CD14-positive monocyte (primary cell): ENCODE results near the gene PRRG4. TPM values are rescaled to one million over a fixed set of nuclear protein-coding genes. Genes with fewer than 3 reads are reported as not detected.
A peak's percentile ranks its signal among the peaks of the same experiment; 100 is the strongest.
"Not testable (repeated sequence)": the region's sequence is repeated elsewhere in the genome, so short reads cannot be mapped to it uniquely, and the experiment has no call there.

Experiments used
- DNase-seq, 3 donors: peaks; one replicate each; pipeline ENCODE4 v3.0.0-alpha.2; 2011 to 2022
- H2AFZ ChIP-seq: 2 replicates; pipeline ENCODE4 v1.6.0; 2012; ENCODE audit warnings: mild to moderate bottlenecking, low read depth, low read length, inconsistent platforms; ENCODE audit not compliant: insufficient read depth, poor library complexity, severe bottlenecking
- H3K27ac ChIP-seq, 2 donors: 1 replicate in 1 of 2; 2 replicates in 1 of 2; pipeline ENCODE4 v1.5.1; 2012 to 2013; ENCODE audit warnings: low read length in 2 of 2, control low read depth in 1 of 2, inconsistent platforms in 1 of 2, low read depth in 1 of 2, mild to moderate bottlenecking in 1 of 2
- H3K27me3 ChIP-seq, 2 donors: one replicate each; pipeline versions ENCODE4 v1.6.0 to v1.6.1; 2011 to 2013; ENCODE audit warnings: low read length in 2 of 2; ENCODE audit not compliant: control insufficient read depth in 2 of 2, insufficient read depth in 2 of 2
- H3K36me3 ChIP-seq, 2 donors: replicated peaks in 1 of 2; 1 replicate in 1 of 2; 2 replicates in 1 of 2; pipeline versions ENCODE4 v1.5.1 to v1.6.1; 2012 to 2013; ENCODE audit warnings: low read length in 2 of 2, control low read depth in 1 of 2, inconsistent platforms in 1 of 2, mild to moderate bottlenecking in 1 of 2; ENCODE audit not compliant: insufficient read depth in 2 of 2, control insufficient read depth in 1 of 2
- H3K4me1 ChIP-seq, 2 donors: 1 replicate in 1 of 2; 2 replicates in 1 of 2; pipeline versions ENCODE4 v1.5.1 to v1.6.1; 2012 to 2013; ENCODE audit warnings: low read length in 2 of 2, control low read depth in 1 of 2, inconsistent platforms in 1 of 2, mild to moderate bottlenecking in 1 of 2, moderate library complexity in 1 of 2; ENCODE audit not compliant: insufficient read depth in 2 of 2, control insufficient read depth in 1 of 2
- H3K4me2 ChIP-seq: replicated peaks from 2 replicates; pipeline ENCODE3; 2012; ENCODE audit warnings: low read length, moderate library complexity, mild to moderate bottlenecking; ENCODE audit not compliant: poor library complexity, severe bottlenecking; ENCODE audit errors: extremely low read depth
- H3K4me3 ChIP-seq, 3 experiments: fragments of 200-600 bp in 1 of 3; sonication (generic) in 1 of 3; replicated peaks in 1 of 3; 1 replicate in 2 of 3; 2 replicates in 1 of 3; pipeline ENCODE4 v1.5.1; 2011 to 2013; ENCODE audit warnings: low read length in 3 of 3, mild to moderate bottlenecking in 3 of 3, control low read depth in 2 of 3, low read depth in 2 of 3, inconsistent platforms in 1 of 3, moderate library complexity in 1 of 3
- H3K79me2 ChIP-seq: 2 replicates; pipeline ENCODE4 v1.6.0; 2012; ENCODE audit warnings: mild to moderate bottlenecking, control low read depth, inconsistent platforms, low read length, moderate library complexity; ENCODE audit not compliant: insufficient read depth
- H3K9ac ChIP-seq: 2 replicates; pipeline ENCODE4 v1.6.0; 2017; ENCODE audit warnings: low read length, mild to moderate bottlenecking; ENCODE audit not compliant: insufficient read depth, poor library complexity, severe bottlenecking
- H3K9me3 ChIP-seq, 2 donors: replicated peaks in 1 of 2; 1 replicate in 1 of 2; 2 replicates in 1 of 2; pipeline versions ENCODE4 v1.5.1 to v1.6.1; 2012 to 2013; ENCODE audit warnings: low read length in 2 of 2, control low read depth in 1 of 2; ENCODE audit not compliant: control insufficient read depth in 1 of 2, insufficient read depth in 1 of 2
- H4K20me1 ChIP-seq: 2 replicates; pipeline ENCODE4 v1.6.0; 2012; ENCODE audit warnings: mild to moderate bottlenecking, low read length, control low read depth, moderate library complexity; ENCODE audit not compliant: insufficient read depth
- H3K27ac Mint-ChIP-seq, 7 donors: one replicate each; pipeline ENCODE4 v1.8.0; 2020; ENCODE audit warnings: mild to moderate bottlenecking in 7 of 7, mixed read lengths in 7 of 7, moderate library complexity in 6 of 7, inconsistent platforms in 2 of 7
- H3K27me3 Mint-ChIP-seq, 3 donors: one replicate each; pipeline ENCODE4 v1.8.0; 2021 to 2022; ENCODE audit warnings: low read depth in 3 of 3, mild to moderate bottlenecking in 3 of 3, mixed read lengths in 3 of 3, moderate library complexity in 3 of 3, inconsistent platforms in 1 of 3
- H3K36me3 Mint-ChIP-seq, 2 donors: one replicate each; pipeline ENCODE4 v1.8.0; 2020; ENCODE audit warnings: mixed read lengths in 2 of 2, inconsistent platforms in 1 of 2, mild to moderate bottlenecking in 1 of 2
- H3K4me1 Mint-ChIP-seq: one replicate; pipeline ENCODE4 v1.8.0; 2020; ENCODE audit warnings: mild to moderate bottlenecking, mixed read lengths
- H3K4me3 Mint-ChIP-seq, 2 donors: one replicate each; pipeline ENCODE4 v1.8.0; 2020; ENCODE audit warnings: mild to moderate bottlenecking in 2 of 2, mixed read lengths in 2 of 2, moderate library complexity in 1 of 2
- H3K9me3 Mint-ChIP-seq, 7 donors: one replicate each; pipeline ENCODE4 v1.8.0; 2020 to 2022; ENCODE audit warnings: mixed read lengths in 7 of 7, mild to moderate bottlenecking in 6 of 7, moderate library complexity in 6 of 7, inconsistent platforms in 2 of 7
- WGBS: methylation state at CpG from one replicate; pipeline ENCODE4 v1.1.5; 2013; ENCODE audit warnings: missing lambda C conversion rate; ENCODE audit not compliant: insufficient coverage; 5-methylcytosine and 5-hydroxymethylcytosine counted together
- intact Hi-C, 2 donors: fragments of 100-400 bp; cut with micrococcal nuclease; formaldehyde crosslinking; loops; one replicate each; pipeline versions ENCODE4 v1.15.0 to v1.15.1; 2023
- polyA plus RNA-seq, 3 donors: library from polyadenylated mRNA; depleted of rRNA in 1 of 3; unstranded in 2 of 3; stranded (reverse) in 1 of 3; fragments of 300-500 nt in 2 of 3; fragments of >200 nt in 1 of 3; fragmentation: Illumina TruSeq in 2 of 3; gene quantifications; 1 replicate in 2 of 3; 2 replicates in 1 of 3; pipeline ENCODE4 v1.2.3, GENCODE V29; 2012 to 2021
- TF ChIP-seq, protein P1 (sequence below): fragments of 200-600 bp; IDR thresholded peaks from one replicate; pipeline ENCODE4 v1.8.0; 2022; ENCODE audit warnings: antibody characterized with exemption, mild to moderate bottlenecking

PRRG4 gene
- polyA plus RNA-seq, 3 donors: 3.5 to 9.9 (median 8.7) TPM

DNA sequence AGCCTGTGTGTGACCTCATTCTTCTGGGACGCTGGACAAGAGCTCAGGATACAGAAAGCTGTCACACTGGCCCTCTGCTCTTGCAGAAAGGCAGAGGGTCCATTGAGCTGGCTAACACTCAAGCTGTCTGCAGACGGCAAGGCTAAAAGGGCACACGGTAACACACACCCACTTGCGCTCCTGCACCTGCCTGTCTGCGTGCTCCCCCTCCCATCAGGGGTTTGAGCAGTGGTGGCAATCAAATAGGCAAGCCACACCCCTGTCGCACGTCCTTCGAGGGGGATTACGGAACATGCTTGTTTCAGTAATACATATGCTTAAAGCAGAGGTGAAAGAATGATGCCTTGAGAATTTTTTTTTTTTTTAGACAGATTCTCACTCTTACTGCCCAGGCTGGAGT is 55.8 kb downstream of the PRRG4 start:
- Histone ChIP-seq H3K4me1 (no peaks in the 10 kb centered on the region), H4K20me1 (no peaks in the 10 kb centered on the region), H3K36me3 (no peaks in the 10 kb centered on the region), H3K27me3 (no peaks in the 10 kb centered on the region), H3K27ac (no peak overlapping the region), H2AFZ (no peak overlapping the region), H3K4me3 (no peak overlapping the region), H3K9me3 (peaks cover 0 to 5% of the 10 kb centered on the region in 2 donors), H3K9ac (no peak overlapping the region), H3K79me2 (no peaks in the 10 kb centered on the region), H3K4me2 (no peak overlapping the region)
- 86% methylated on average over 1 of the region's 9 CpGs for WGBS
- Mint-ChIP-seq H3K27me3 (peaks cover 3 to 14% (median 5%) of the 10 kb centered on the region in 3 donors), H3K36me3 (no peaks in the 10 kb centered on the region), H3K9me3 (peaks cover 2 to 8% (median 5%) of the 10 kb centered on the region in 7 donors), H3K4me1 (no peaks in the 10 kb centered on the region), H3K4me3 (no peak overlapping the region), H3K27ac (no peak overlapping the region)
- DNase-seq: no peak
- TF ChIP-seq, protein P1, sequence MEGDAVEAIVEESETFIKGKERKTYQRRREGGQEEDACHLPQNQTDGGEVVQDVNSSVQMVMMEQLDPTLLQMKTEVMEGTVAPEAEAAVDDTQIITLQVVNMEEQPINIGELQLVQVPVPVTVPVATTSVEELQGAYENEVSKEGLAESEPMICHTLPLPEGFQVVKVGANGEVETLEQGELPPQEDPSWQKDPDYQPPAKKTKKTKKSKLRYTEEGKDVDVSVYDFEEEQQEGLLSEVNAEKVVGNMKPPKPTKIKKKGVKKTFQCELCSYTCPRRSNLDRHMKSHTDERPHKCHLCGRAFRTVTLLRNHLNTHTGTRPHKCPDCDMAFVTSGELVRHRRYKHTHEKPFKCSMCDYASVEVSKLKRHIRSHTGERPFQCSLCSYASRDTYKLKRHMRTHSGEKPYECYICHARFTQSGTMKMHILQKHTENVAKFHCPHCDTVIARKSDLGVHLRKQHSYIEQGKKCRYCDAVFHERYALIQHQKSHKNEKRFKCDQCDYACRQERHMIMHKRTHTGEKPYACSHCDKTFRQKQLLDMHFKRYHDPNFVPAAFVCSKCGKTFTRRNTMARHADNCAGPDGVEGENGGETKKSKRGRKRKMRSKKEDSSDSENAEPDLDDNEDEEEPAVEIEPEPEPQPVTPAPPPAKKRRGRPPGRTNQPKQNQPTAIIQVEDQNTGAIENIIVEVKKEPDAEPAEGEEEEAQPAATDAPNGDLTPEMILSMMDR: no peak
- intact Hi-C loops: loop anchor here in 1 of 2 donors (10.0 kb wide), 1 partner anchor 71 kb away; no protein-coding TSS in a partner anchor

DNA sequence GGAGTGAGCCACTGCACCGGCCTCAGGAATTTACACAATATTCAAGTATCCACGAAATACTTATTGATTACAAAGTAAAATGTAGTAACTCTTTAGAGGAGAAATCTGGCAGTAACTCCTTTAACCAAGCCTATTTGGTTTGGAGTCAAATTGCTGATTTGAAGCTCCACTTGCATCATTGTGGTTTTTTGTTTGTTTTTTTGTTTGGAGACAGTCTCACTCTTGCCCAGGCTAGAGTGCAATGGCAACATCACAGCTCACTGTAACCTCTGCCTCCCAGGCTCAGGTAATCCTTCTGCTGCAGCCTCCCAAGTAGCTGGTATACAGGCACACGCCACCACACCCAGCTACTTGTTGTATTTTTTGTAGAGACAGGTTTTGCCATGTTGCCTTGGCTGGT is 56.5 kb downstream of the PRRG4 start:
- TF ChIP-seq, protein P1: no peak
- Histone ChIP-seq H3K9ac (no peak overlapping the region), H3K79me2 (no peaks in the 10 kb centered on the region), H3K4me3 (no peak overlapping the region), H3K9me3 (peaks cover 0 to 5% of the 10 kb centered on the region in 2 donors), H4K20me1 (no peaks in the 10 kb centered on the region), H3K4me2 (no peak overlapping the region), H3K4me1 (no peaks in the 10 kb centered on the region), H3K27ac (no peak overlapping the region), H3K36me3 (no peaks in the 10 kb centered on the region), H3K27me3 (no peaks in the 10 kb centered on the region), H2AFZ (no peak overlapping the region)
- intact Hi-C loops: loop anchor here in 1 of 2 donors (10.0 kb wide), 1 partner anchor 71 kb away; no protein-coding TSS in a partner anchor
- Mint-ChIP-seq H3K36me3 (no peaks in the 10 kb centered on the region), H3K4me1 (peaks cover under 1% of the 10 kb centered on the region), H3K27me3 (peaks cover 0 to 9% (median 5%) of the 10 kb centered on the region in 3 donors), H3K27ac (no peak overlapping the region), H3K9me3 (peaks cover 2 to 8% (median 5%) of the 10 kb centered on the region in 7 donors), H3K4me3 (no peak overlapping the region)
- no CpG with 5 or more reads among the region's 3 CpGs for WGBS
- DNase-seq: no peak

DNA sequence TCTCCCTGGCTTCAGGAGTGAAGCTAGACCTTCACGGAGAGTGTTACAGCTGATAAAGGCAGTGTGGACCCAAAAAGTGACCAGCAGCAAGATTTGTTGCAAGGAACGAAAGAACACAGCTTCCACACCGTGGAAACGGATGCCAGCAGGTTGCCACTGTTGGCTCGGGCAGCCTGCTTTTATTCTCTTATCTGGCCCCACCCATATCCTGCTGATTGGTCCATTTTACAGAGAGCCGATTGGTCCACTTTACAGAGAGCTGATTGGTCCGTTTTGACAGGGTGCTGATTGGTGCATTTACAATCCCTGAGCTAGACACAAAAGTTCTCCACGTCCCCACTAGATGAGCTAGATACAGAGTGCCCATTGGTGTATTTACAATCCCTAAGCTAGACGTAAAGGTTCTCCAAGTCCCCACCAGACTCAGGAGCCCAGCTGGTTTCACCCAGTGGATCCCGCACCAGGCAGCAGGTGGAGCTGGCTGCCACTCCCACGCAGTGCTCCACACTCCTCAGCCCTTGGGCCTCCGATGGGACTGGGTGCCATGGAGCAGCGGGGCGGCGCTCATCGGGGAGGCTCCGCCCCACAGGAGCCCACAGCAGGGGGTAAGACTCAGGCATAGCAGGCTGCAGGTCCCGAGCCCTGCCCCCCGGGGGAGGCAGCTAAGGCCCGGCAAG is 58.1 kb downstream of the PRRG4 start:
- H2AFZ ChIP-seq, H3K27me3 ChIP-seq, H3K4me3 ChIP-seq, H3K4me1 ChIP-seq, H3K36me3 ChIP-seq, DNase-seq, H3K9me3 Mint-ChIP-seq, H4K20me1 ChIP-seq, H3K36me3 Mint-ChIP-seq, H3K9ac ChIP-seq, H3K27ac ChIP-seq, H3K4me2 ChIP-seq, H3K79me2 ChIP-seq, H3K9me3 ChIP-seq, H3K27me3 Mint-ChIP-seq: not testable (repeated sequence)
- 97% methylated on average over 18 of the region's 20 CpGs for WGBS
- intact Hi-C loops: loop anchor here in 1 of 2 donors (10.0 kb wide), 1 partner anchor 73 kb away; no protein-coding TSS in a partner anchor
- Mint-ChIP-seq H3K27ac (peak overlapping the region in 1 of 7 donors; percentile 59), H3K4me3 (peak overlapping the region in 1 of 2 donors; percentile 31), H3K4me1 (peaks cover 11% of the 10 kb centered on the region)
